Measurements from ENCODE around the gene UBA3.

Gene UBA3

GRCh38 chr3:69009559-69010410 lies 70.4 kb downstream of the UBA3 start:
- no peak for DNase-seq

- DNase-seq: no peak
Observed at GRCh38 chr3:69008980-69009379, 71.2 kb downstream of the UBA3 start.

GRCh38 chr3:69005791-69006482 lies 74.2 kb downstream of the UBA3 start:
- no peak for DNase-seq

- DNase-seq: no peak
Observed at GRCh38 chr3:69005071-69005790, 74.9 kb downstream of the UBA3 start.
